ENCODE measurements around the gene FLII. TPM values are rescaled to one million over a fixed set of nuclear protein-coding genes. Genes with fewer than 3 reads are reported as not detected.

FLII gene
- total and polyA plus RNA-seq, 2 of the 13 experiments (the other 11 are each of a cell fraction or from before 2014, with no cell fraction given): 130 to 303 TPM

GRCh38 chr17:18224387-18225120, 34.0 kb downstream of the FLII start (continued):
- TF ChIP-seq ZBTB39 (CRISPR knock-in tag; IDR thresholded peaks at IDR 0.05) (no peak), FOXC1 (CRISPR knock-in tag; IDR thresholded peaks at IDR 0.05; ENCODE audit: borderline replicate concordance) (0 out of 2 replicates have a peak, but pooled peaks have one; percentile 13), ZNF543 (CRISPR knock-in tag; IDR thresholded peaks at IDR 0.05) (no peak), ARID5B (CRISPR knock-in tag; IDR thresholded peaks at IDR 0.05) (peak; percentile 23; the same call in 1 of the 2 replicates), PHF20 (CRISPR knock-in tag; IDR thresholded peaks at IDR 0.05) (0 out of 2 replicates have a peak, but pooled peaks have one; percentile 22), HCFC1 (IDR thresholded peaks at IDR 0.05; ENCODE audit: low read depth, low read length) (no peak), U2AF2 (IDR thresholded peaks at IDR 0.05; ENCODE audit: low read depth, low read length) (no peak), ZNF7 (CRISPR knock-in tag; IDR thresholded peaks at IDR 0.05) (no peak), ZBTB26 (CRISPR knock-in tag; IDR thresholded peaks at IDR 0.05; ENCODE audit: borderline replicate concordance) (0 out of 2 replicates have a peak, but pooled peaks have one; percentile 12), ATF1 (CRISPR knock-in tag; IDR thresholded peaks at IDR 0.05) (no peak), SKI (IDR thresholded peaks at IDR 0.05; ENCODE audit: partially characterized antibody) (no peak), ZNF629 (CRISPR knock-in tag; conservative IDR thresholded peaks at IDR 0.05) (no peak), XRCC5 (optimal IDR thresholded peaks at IDR 0.05; ENCODE audit: low read length) (peak; percentile 41)
- TF ChIP-seq, protein P1, sequence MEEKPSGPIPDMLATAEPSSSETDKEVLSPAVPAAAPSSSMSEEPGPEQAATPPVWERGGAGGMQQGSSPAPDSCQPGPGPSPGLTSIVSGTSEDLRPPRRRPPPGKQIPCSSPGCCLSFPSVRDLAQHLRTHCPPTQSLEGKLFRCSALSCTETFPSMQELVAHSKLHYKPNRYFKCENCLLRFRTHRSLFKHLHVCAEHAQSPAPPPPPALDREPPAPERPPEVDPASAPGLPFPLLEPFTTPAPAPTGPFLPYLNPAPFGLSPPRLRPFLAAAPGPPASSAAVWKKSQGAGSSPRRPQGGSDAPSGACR (CRISPR knock-in tag; IDR thresholded peaks at IDR 0.05): no peak; the same call in 1 of the 2 replicates
- TF ChIP-seq, protein P2, sequence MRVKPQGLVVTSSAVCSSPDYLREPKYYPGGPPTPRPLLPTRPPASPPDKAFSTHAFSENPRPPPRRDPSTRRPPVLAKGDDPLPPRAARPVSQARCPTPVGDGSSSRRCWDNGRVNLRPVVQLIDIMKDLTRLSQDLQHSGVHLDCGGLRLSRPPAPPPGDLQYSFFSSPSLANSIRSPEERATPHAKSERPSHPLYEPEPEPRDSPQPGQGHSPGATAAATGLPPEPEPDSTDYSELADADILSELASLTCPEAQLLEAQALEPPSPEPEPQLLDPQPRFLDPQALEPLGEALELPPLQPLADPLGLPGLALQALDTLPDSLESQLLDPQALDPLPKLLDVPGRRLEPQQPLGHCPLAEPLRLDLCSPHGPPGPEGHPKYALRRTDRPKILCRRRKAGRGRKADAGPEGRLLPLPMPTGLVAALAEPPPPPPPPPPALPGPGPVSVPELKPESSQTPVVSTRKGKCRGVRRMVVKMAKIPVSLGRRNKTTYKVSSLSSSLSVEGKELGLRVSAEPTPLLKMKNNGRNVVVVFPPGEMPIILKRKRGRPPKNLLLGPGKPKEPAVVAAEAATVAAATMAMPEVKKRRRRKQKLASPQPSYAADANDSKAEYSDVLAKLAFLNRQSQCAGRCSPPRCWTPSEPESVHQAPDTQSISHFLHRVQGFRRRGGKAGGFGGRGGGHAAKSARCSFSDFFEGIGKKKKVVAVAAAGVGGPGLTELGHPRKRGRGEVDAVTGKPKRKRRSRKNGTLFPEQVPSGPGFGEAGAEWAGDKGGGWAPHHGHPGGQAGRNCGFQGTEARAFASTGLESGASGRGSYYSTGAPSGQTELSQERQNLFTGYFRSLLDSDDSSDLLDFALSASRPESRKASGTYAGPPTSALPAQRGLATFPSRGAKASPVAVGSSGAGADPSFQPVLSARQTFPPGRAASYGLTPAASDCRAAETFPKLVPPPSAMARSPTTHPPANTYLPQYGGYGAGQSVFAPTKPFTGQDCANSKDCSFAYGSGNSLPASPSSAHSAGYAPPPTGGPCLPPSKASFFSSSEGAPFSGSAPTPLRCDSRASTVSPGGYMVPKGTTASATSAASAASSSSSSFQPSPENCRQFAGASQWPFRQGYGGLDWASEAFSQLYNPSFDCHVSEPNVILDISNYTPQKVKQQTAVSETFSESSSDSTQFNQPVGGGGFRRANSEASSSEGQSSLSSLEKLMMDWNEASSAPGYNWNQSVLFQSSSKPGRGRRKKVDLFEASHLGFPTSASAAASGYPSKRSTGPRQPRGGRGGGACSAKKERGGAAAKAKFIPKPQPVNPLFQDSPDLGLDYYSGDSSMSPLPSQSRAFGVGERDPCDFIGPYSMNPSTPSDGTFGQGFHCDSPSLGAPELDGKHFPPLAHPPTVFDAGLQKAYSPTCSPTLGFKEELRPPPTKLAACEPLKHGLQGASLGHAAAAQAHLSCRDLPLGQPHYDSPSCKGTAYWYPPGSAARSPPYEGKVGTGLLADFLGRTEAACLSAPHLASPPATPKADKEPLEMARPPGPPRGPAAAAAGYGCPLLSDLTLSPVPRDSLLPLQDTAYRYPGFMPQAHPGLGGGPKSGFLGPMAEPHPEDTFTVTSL (CRISPR knock-in tag; IDR thresholded peaks at IDR 0.05; ENCODE audit: borderline replicate concordance): no peak; the same call in 1 of the 2 replicates

Data from HepG2 (cell line).